ENCODE data around the gene GDPD4.

GDPD4 gene

GRCh38 chr11:77188633-77189491 lies 112.6 kb downstream of the GDPD4 start:
- DNase-seq: no peak

DNA sequence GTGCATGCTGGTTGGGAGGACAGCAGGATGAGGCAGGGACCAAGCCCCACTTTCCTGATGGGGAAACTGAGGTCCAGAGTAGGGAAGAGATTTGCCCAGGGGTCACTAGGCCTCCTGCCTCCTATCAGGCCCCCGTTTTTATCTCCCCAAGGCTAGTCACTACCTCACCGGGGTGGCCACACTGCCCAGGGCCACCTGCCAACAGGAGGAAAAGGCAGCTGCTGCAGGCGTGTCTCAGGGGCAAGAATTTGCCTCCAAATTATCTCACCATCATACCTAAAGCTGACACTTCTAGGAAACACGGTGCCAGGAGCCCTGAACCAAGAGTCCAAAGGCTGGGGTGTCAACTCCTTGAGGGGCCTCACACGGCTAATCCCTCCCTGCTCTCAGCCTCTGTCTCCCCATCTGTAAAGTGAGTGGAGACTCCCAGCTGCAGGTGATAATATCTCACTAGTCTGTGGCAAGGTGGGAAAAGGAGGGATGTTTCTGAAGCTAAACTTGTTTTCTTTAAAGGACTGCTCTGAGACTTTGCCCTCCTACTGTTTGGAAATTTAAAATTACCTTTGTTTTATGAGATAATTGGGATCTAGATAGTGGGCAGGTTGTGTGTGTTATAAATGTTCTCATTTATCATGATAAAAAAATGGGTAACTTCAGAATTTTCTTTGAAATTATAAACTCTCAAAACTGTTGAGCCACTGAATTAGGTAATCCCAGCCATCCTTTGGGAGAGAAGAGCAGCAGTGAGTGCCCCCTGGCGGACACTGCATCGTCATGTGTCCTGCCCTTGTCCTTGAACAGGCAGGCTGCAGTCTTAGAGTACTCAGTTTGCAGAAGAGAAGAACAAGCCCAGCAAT lies 113.5 kb downstream of the GDPD4 start:
- DNase-seq: no peak

GRCh38 chr11:77187111-77187750 lies 114.3 kb downstream of the GDPD4 start:
- DNase-seq: no peak

DNA sequence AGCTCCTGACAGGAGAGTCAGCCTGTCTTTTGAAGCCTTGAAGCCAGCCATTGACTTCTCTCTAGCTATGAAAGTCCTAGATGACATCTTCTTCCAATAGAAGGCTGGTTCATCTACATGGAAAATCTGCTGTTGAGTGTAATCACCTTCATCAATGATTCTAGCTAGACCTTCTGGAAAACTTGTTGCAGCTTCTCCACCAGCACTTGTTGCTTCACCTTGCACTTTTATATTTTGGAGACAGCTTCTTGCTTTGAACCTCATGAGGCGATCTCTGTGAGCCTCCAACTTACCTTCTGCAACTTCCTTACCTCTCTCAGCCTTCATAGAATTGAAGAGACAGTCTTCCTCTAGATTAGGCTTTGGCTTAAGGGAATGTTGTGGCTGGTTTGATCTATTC lies 115.2 kb downstream of the GDPD4 start:
- no peak for DNase-seq

DNA sequence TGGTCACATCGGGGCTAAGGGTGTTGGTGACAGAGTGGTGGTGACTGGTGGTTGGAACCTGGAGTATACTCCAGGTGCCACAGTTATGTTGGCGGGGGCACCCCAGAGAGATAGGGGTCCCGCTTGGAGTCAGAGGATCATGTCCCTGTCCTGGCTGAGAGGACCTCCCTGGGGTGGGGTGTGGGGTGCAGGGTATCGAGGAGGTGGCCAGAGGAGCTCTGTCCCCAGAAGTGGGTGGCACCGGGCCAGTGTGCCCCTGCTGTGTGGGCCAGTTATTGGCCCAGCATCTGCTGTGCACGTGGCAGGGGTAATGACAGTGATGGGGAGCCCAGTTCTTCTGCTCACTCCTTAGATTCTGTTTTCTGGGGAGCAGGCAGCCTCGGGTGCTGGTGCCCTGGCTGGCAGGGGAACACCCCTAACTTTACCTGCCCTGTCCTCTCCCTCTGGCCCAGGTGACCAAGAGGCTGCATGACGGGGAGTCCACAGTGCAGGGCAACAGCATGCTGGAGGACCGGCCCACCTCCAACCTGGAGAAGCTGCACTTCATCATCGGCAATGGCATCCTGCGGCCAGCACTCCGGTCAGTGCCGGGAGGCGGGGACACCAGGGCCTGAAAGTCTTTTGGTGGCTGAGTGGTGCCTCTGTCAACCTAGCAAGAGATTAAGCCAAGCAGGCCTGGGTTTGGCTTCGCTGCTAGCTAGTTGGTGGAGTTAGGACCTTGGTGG lies 117.2 kb downstream of the GDPD4 start:
- DNase-seq: no peak

GRCh38 chr11:77183431-77183984 lies 118.0 kb downstream of the GDPD4 start:
- DNase-seq: no peak

- no peak for DNase-seq
These were observed 118.7 kb downstream of the GDPD4 start for GRCh38 chr11:77182542-77183430.

- DNase-seq: no peak
These were observed 119.5 kb downstream of the GDPD4 start for GRCh38 chr11:77181799-77182541.

- no peak for DNase-seq
These were observed 120.3 kb downstream of the GDPD4 start for GRCh38 chr11:77181226-77181625.

- DNase-seq: no peak
These were observed 121.1 kb downstream of the GDPD4 start for GRCh38 chr11:77180346-77180745.

DNA sequence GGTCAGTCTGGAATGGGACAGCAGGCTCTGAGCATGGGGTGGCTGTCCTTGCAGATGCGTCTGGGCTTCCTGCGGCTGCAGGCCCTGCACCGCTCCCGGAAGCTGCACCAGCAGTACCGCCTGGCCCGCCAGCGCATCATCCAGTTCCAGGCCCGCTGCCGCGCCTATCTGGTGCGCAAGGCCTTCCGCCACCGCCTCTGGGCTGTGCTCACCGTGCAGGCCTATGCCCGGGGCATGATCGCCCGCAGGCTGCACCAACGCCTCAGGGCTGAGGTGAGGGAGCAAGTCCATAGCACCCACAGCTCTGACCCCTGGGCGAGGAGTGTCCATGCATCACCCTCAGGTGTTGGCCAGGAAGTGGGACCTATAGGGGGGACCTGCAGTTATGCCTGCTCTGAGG lies 121.8 kb downstream of the GDPD4 start:
- no peak for DNase-seq

- DNase-seq: no peak
These were observed 122.4 kb downstream of the GDPD4 start for GRCh38 chr11:77179048-77179447.

DNA sequence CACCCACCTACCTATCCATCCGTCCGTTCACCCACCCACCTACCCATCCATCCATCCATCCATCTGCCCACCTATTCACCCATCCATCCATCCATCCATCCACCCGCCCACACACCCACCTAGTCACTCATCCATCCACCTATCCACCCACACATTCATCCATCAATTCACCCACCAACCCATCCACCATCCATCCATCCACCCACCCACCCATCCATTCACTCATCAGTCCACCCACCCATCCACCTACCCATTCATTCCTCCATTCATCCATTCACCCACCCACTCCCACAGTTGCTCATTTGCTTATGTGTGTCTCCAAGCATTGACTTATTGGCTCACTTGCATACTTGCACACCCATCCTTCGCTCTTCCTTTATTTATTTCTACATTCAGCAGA lies 123.3 kb downstream of the GDPD4 start:
- no peak for DNase-seq

DNA sequence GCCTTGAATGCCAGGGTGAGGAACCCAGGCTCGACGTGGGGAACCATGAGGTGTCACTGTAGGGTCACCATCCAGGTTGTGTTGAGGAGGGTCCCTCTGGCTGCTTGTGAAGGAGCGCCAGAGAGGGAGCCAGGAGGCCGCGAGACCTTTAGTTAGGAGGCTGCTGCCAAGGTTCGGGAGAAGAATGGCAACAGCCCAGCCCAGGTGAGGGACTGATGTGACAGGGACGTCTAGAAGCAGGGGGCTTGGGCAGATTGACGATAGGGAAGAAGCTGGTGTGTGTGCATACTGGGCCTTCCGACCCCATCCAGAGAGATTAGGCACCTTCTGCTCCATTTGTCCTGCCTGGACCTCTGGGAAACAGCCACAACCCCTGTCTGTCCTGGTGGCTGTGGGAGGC lies 124.5 kb downstream of the GDPD4 start:
- DNase-seq: no peak

DNA sequence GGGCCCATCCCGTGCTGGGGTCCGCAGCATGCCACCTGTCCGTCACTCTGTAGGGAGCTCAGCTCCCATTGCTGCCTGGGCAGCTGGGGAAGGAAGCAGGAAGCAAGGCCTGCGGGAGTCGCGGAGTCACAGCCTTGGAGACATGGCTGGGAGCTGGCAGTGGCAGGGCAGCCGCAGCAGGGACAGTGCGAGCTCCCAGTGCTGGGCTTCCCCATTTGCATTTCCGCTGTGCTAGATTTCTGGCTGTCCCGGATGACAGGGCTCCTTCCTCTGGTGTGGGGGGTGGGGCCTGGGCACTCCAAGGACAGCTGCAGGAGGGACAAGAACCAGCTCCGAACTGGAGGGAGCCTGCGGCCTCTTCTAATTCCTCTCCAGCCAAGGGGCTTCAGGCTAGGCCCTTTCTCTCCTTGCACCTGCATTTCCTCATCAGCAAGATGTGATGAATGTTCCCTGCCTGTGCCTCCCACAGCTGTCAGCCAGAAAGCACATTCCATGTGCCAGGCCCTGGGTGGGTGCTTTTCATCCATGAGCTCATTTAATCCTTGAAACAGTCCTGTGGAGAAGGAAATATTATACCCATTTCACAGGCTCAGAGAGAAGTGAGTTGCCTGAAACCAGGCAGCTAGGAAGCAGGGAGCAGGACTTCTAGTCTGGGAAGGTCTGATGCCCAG lies 125.5 kb downstream of the GDPD4 start:
- no peak for DNase-seq

GRCh38 chr11:77175021-77175842 lies 126.3 kb downstream of the GDPD4 start:
- DNase-seq: no peak

GRCh38 chr11:77174559-77174958 lies 126.9 kb downstream of the GDPD4 start:
- no peak for DNase-seq

- no peak for DNase-seq
These were observed 128.0 kb downstream of the GDPD4 start for GRCh38 chr11:77173494-77173893.

- no peak for DNase-seq
These were observed 128.9 kb downstream of the GDPD4 start for GRCh38 chr11:77172666-77172982.

Data from cortex of kidney (tissue), 1 donor.